OCI-LY7 (cell line): ENCODE data around the gene ZC3H11A.

ENCODE experiments used
- EZH2phosphoT487 ChIP-seq: fragments of 200-600 bp; sonication (generic); IDR thresholded peaks from 2 replicates; pipeline ENCODE4 v1.6.1; 2018; ENCODE audit warnings: low read depth, borderline replicate concordance, mild to moderate bottlenecking, mixed run types, antibody characterized with exemption, low read length, moderate library complexity, mixed read lengths
- TF ChIP-seq, protein P1 (sequence below): fragments of 200-600 bp; sonication (generic); conservative IDR thresholded peaks from 2 replicates; pipeline ENCODE4 v1.5.1; 2014; ENCODE audit warnings: mild to moderate bottlenecking, antibody characterized with exemption, low read length, moderate library complexity, mixed read lengths

GRCh38 chr1:203777596-203777995, 17.8 kb upstream of the ZC3H11A start:
- TF ChIP-seq, protein P1, sequence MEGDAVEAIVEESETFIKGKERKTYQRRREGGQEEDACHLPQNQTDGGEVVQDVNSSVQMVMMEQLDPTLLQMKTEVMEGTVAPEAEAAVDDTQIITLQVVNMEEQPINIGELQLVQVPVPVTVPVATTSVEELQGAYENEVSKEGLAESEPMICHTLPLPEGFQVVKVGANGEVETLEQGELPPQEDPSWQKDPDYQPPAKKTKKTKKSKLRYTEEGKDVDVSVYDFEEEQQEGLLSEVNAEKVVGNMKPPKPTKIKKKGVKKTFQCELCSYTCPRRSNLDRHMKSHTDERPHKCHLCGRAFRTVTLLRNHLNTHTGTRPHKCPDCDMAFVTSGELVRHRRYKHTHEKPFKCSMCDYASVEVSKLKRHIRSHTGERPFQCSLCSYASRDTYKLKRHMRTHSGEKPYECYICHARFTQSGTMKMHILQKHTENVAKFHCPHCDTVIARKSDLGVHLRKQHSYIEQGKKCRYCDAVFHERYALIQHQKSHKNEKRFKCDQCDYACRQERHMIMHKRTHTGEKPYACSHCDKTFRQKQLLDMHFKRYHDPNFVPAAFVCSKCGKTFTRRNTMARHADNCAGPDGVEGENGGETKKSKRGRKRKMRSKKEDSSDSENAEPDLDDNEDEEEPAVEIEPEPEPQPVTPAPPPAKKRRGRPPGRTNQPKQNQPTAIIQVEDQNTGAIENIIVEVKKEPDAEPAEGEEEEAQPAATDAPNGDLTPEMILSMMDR: no peak
- TF ChIP-seq EZH2phosphoT487: no peak
